GM19328 (cell line): Measurements from ENCODE around the gene TMEM63C.

Experiments
- ATAC-seq: cut with Tn5 transposase; IDR thresholded peaks from one replicate; pipeline ENCODE4 v1.9.1; 2021; ENCODE audit warnings: mild to moderate bottlenecking, moderate library complexity; ENCODE audit not compliant: unreplicated experiment

The TMEM63C gene

GRCh38 chr14:77306851-77307496 is 125.4 kb downstream of the TMEM63C start:
- no peak for ATAC-seq
